Choroid plexus epithelial cell (primary cell): ENCODE data around the gene SETDB1.
"Not testable (repeated sequence)": the region's sequence is repeated elsewhere in the genome, so short reads cannot be mapped to it uniquely, and the experiment has no call there.

Source experiments
- DNase-seq: peaks from one replicate; pipeline ENCODE4 v3.0.0-alpha.2; 2010; ENCODE audit warnings: low read depth
- H3K4me3 ChIP-seq: 2 replicates; pipeline ENCODE4 v1.5.1; 2011; ENCODE audit warnings: low read depth, mild to moderate bottlenecking, control low read depth, low read length, moderate library complexity
- CTCF ChIP-seq: conservative IDR thresholded peaks from 2 replicates; pipeline ENCODE4 v1.5.1; 2011; ENCODE audit warnings: low read depth, mild to moderate bottlenecking, control low read depth, inconsistent platforms, low read length, moderate library complexity

SETDB1 gene

DNA sequence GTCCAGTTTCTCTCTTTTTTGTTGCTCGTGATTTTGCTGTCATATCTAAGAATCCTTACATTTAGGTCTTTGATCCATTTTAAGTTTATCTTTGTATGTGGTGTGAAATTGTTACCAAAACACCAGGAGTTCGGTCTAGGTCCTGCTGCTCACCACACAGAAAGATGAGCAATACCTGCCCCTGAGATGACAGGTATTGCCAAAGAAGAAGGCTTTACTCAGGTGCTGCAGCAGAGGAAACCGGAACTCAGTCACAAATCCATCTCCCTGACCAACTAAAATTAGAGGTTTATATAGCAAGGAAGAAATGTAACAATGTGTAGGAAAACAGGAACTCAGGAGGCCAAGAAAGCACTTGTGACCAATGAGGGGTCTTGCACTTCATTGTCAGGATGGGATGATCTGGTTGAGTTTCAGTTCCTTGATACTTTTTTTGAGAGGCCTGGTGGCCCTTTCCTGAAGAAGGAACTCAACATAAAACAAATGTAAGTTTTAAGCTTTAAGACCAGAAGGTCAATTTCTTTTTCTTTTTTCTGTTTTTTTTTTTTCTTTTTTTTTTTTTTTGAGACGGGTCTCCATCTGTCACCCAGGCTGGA lies 16.5 kb upstream of the SETDB1 start:
- no peak for TF ChIP-seq CTCF
- H3K4me3 ChIP-seq, result no peak overlapping the region
- DNase-seq, result no peak

GRCh38 chr1:150912623-150913022 lies 13.5 kb upstream of the SETDB1 start:
- no peak for DNase-seq
- H3K4me3 ChIP-seq, result no peak overlapping the region
- TF ChIP-seq CTCF, result no peak

DNA sequence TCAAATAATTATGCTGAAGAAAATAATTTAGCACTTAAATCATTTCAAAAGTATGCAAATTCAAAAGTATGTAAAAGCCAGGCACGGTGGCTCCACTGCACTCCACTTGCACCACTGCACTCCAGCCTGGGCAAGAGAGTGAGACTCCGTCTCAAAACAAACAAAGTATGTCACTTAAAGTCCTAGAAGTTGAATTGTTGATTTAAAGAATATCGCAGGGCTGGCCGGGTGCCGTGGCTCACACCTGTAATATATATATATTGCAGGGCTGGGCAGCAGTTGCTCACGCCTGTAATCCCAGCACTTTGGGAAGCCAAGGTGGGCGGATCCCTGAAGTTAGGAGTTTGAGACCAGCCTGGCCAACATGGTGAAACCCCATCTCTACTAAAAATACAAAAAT lies 8.8 kb upstream of the SETDB1 start:
- no peak overlapping the region for H3K4me3 ChIP-seq
- DNase-seq, result no peak
- no peak for TF ChIP-seq CTCF

- no peak overlapping the region for H3K4me3 ChIP-seq
- TF ChIP-seq CTCF, result peak; percentile 84
- peak; percentile 93 for DNase-seq
Observed at GRCh38 chr1:150922519-150922975, 3.6 kb upstream of the SETDB1 start.

- TF ChIP-seq CTCF, result no peak
- H3K4me3 ChIP-seq, result peak overlapping the region; percentile 90
- peak; percentile 27 for DNase-seq
Observed at GRCh38 chr1:150925080-150925479, 1.1 kb upstream of the SETDB1 start.

DNA sequence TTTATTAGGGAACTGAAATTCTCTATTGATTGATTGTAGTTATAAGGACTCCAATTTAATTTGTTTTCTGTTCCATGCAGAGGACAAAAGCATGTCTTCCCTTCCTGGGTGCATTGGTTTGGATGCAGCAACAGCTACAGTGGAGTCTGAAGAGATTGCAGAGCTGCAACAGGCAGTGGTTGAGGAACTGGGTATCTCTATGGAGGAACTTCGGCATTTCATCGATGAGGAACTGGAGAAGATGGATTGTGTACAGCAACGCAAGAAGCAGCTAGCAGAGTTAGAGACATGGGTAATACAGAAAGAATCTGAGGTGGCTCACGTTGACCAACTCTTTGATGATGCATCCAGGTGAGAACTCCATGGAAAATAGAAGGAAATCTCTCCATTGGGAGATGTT lies 1.5 kb downstream of the SETDB1 start:
- DNase-seq, result no peak
- H3K4me3 ChIP-seq, result no peak overlapping the region
- TF ChIP-seq CTCF, result no peak

GRCh38 chr1:150928286-150928685 lies 2.1 kb downstream of the SETDB1 start:
- TF ChIP-seq CTCF, result no peak
- no peak overlapping the region for H3K4me3 ChIP-seq
- peak; percentile 57 for DNase-seq

DNA sequence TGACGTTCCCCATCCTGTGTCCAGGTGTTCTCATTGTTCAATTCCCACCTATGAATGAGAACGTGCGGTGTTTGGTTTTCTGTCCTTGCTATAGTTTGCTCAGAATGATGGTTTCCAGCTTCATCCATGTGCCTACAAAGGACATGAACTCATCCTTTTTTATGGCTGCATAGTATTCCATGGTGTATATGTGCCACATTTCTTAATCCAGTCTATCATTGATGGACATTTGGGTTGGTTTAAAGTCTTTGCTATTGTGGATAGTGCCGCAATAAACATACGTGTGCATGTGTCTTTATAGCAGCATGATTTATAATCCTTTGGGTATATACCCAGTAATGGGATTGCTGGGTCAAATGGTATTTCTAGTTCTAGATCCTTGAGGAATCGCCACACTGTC lies 2.6 kb downstream of the SETDB1 start:
- DNase-seq, H3K4me3 ChIP-seq: not testable (repeated sequence)
